OCI-LY1 (cell line): ENCODE measurements around the gene ARID5B.

Experiments
- H2AFZ ChIP-seq: fragments of 200-600 bp; sonication (generic), shearing (Covaris generic); 2 replicates; pipeline ENCODE4 v1.6.0; 2014; ENCODE audit warnings: antibody characterized with exemption, mild to moderate bottlenecking, low read length
- H3F3A ChIP-seq: fragments of 200-600 bp; sonication (generic), shearing (Covaris generic); 2 replicates; pipeline ENCODE4 v1.6.0; 2014; ENCODE audit warnings: mild to moderate bottlenecking, antibody characterized with exemption, low read length, moderate library complexity; ENCODE audit not compliant: insufficient read depth
- H3K27ac ChIP-seq: fragments of 200-600 bp; sonication (generic); 2 replicates; pipeline ENCODE4 v1.5.1; 2014; ENCODE audit warnings: low read length, mixed run types, mild to moderate bottlenecking, low read depth; ENCODE audit not compliant: poor library complexity, severe bottlenecking
- H3K27me3 ChIP-seq: fragments of 200-600 bp; sonication (generic); 2 replicates; pipeline ENCODE4 v1.6.0; 2014; ENCODE audit warnings: antibody characterized with exemption, mild to moderate bottlenecking, low read length, moderate library complexity; ENCODE audit not compliant: insufficient read depth
- H3K36me3 ChIP-seq: fragments of 200-600 bp; sonication (generic); 2 replicates; pipeline ENCODE4 v1.6.1; 2014; ENCODE audit warnings: mild to moderate bottlenecking, antibody characterized with exemption, low read length, moderate library complexity, mixed read lengths; ENCODE audit not compliant: insufficient read depth
- H3K4me1 ChIP-seq: fragments of 200-600 bp; sonication (generic); 2 replicates; pipeline ENCODE4 v1.5.1; 2014; ENCODE audit warnings: mild to moderate bottlenecking, low read length, moderate library complexity; ENCODE audit not compliant: insufficient read depth, severe bottlenecking
- H3K4me2 ChIP-seq: fragments of 200-600 bp; sonication (generic), shearing (Covaris generic); 2 replicates; pipeline ENCODE4 v1.6.1; 2014; ENCODE audit warnings: low read length
- H3K4me3 ChIP-seq: fragments of 200-600 bp; sonication (generic); 2 replicates; pipeline ENCODE4 v1.5.1; 2014; ENCODE audit warnings: low read length, low read depth, mild to moderate bottlenecking, mixed read lengths; ENCODE audit not compliant: poor library complexity, severe bottlenecking
- H3K79me2 ChIP-seq: fragments of 200-600 bp; shearing (Covaris generic); 2 replicates; pipeline ENCODE4 v1.6.1; 2016; ENCODE audit warnings: mixed run types, low read length, mixed read lengths; ENCODE audit not compliant: insufficient read depth
- H3K9ac ChIP-seq: fragments of 200-600 bp; sonication (generic), shearing (Covaris generic); 2 replicates; pipeline ENCODE4 v1.6.1; 2014; ENCODE audit warnings: mild to moderate bottlenecking, low read length, mixed read lengths
- H3K9me2 ChIP-seq: fragments of 200-600 bp; sonication (generic), shearing (Covaris generic); 2 replicates; pipeline ENCODE4 v1.6.1; 2014; ENCODE audit warnings: low read depth, mild to moderate bottlenecking, low read length, mixed read lengths
- H3K9me3 ChIP-seq: fragments of 200-600 bp; shearing (Covaris generic); 2 replicates; pipeline ENCODE4 v1.6.1; 2014; ENCODE audit warnings: low read length, mixed read lengths
- H4K20me1 ChIP-seq: fragments of 200-600 bp; sonication (generic), shearing (Covaris generic); 2 replicates; pipeline ENCODE4 v1.6.0; 2016; ENCODE audit warnings: mild to moderate bottlenecking, low read length; ENCODE audit not compliant: insufficient read depth
- EZH2 ChIP-seq: fragments of 200-600 bp; sonication (generic), shearing (Covaris generic); IDR thresholded peaks from 2 replicates; pipeline ENCODE4 v1.8.0; 2017; ENCODE audit warnings: borderline replicate concordance, mixed run types, mild to moderate bottlenecking, antibody characterized with exemption, low read length, moderate library complexity, mixed read lengths
- TF ChIP-seq, protein P1 (sequence below): fragments of 200-600 bp; sonication (generic), shearing (Covaris generic); IDR thresholded peaks from 2 replicates; pipeline ENCODE4 v1.5.1; 2017; ENCODE audit warnings: mild to moderate bottlenecking, antibody characterized with exemption, low read length, moderate library complexity, mixed read lengths

Gene ARID5B

DNA sequence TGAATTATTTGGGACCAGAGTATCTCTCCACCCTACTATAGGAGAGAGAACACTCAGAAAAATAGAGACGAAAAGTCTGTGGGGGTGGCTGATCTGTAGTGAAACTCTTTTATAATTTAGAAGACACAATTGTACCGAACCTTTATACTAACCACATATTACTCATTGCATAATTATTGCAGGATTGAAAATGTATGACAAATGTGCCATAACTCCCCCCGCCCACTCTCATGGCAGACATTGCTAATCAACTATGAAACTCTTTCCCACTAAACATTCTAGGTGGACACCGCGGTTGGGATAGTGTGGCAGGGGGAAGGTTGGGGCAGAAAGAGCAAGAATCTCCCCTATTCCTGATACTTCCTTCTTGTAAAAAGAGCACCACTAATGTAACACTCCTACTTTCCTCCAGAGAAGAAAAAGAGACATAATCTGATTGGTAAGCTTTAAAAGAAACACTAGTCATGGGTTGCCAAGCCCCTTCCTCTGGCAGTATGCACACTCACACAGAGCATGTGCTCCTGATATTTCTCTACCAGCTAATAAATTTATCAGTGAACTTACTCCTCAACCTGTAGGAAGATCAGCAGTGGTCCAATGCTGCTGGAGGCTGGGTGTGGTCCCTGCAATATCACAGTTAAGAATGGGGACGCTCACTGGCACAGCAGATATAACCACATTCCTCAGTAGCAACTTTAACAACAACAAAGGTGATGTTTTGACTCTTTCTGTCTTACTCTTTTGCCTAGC lies 18.7 kb upstream of the ARID5B start:
- Histone ChIP-seq H3K36me3 (no peaks in the 10 kb centered on the region), H3K27ac (no peak overlapping the region), H3K9me2 (no peaks in the 10 kb centered on the region), H4K20me1 (no peaks in the 10 kb centered on the region), H3K9ac (no peak overlapping the region), H3K4me3 (no peak overlapping the region), H3F3A (no peaks in the 10 kb centered on the region), H2AFZ (no peak overlapping the region), H3K4me2 (no peak overlapping the region), H3K27me3 (no peaks in the 10 kb centered on the region; the same call in 1 of the 2 replicates), H3K4me1 (no peaks in the 10 kb centered on the region), H3K79me2 (no peaks in the 10 kb centered on the region), H3K9me3 (no peaks in the 10 kb centered on the region)
- no peak for TF ChIP-seq EZH2
- TF ChIP-seq, protein P1, sequence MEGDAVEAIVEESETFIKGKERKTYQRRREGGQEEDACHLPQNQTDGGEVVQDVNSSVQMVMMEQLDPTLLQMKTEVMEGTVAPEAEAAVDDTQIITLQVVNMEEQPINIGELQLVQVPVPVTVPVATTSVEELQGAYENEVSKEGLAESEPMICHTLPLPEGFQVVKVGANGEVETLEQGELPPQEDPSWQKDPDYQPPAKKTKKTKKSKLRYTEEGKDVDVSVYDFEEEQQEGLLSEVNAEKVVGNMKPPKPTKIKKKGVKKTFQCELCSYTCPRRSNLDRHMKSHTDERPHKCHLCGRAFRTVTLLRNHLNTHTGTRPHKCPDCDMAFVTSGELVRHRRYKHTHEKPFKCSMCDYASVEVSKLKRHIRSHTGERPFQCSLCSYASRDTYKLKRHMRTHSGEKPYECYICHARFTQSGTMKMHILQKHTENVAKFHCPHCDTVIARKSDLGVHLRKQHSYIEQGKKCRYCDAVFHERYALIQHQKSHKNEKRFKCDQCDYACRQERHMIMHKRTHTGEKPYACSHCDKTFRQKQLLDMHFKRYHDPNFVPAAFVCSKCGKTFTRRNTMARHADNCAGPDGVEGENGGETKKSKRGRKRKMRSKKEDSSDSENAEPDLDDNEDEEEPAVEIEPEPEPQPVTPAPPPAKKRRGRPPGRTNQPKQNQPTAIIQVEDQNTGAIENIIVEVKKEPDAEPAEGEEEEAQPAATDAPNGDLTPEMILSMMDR = no peak

- no peak overlapping the region for H3K4me2 ChIP-seq
Observed at GRCh38 chr10:61883371-61884025, 18.0 kb upstream of the ARID5B start.

GRCh38 chr10:61887772-61888171 lies 13.7 kb upstream of the ARID5B start:
- no peaks in the 10 kb centered on the region for H4K20me1 ChIP-seq
- no peak for TF ChIP-seq EZH2
- TF ChIP-seq, protein P1 = no peak
- H3K4me1 ChIP-seq = peaks cover 8% of the 10 kb centered on the region

More at GRCh38 chr10:61883371-61884025, 18.0 kb upstream of the ARID5B start:
- Histone ChIP-seq H3K79me2 (no peaks in the 10 kb centered on the region), H3K4me3 (no peak overlapping the region), H3K9ac (no peak overlapping the region), H3K27ac (no peak overlapping the region), H3K9me3 (no peaks in the 10 kb centered on the region), H2AFZ (no peak overlapping the region), H4K20me1 (no peaks in the 10 kb centered on the region), H3K36me3 (no peaks in the 10 kb centered on the region), H3K4me1 (no peaks in the 10 kb centered on the region), H3F3A (no peaks in the 10 kb centered on the region), H3K27me3 (no peaks in the 10 kb centered on the region; the same call in 1 of the 2 replicates), H3K9me2 (no peaks in the 10 kb centered on the region)
- TF ChIP-seq, protein P1 = no peak
- TF ChIP-seq EZH2 = no peak

More at GRCh38 chr10:61887772-61888171, 13.7 kb upstream of the ARID5B start:
- no peak overlapping the region for H3K9ac ChIP-seq
- H3K4me2 ChIP-seq = no peak overlapping the region
- H3K27me3 ChIP-seq = no peaks in the 10 kb centered on the region; the same call in 1 of the 2 replicates
- H3K9me2 ChIP-seq = no peaks in the 10 kb centered on the region
- no peaks in the 10 kb centered on the region for H3F3A ChIP-seq
- no peaks in the 10 kb centered on the region for H3K36me3 ChIP-seq
- H3K9me3 ChIP-seq = no peaks in the 10 kb centered on the region
- H3K79me2 ChIP-seq = no peaks in the 10 kb centered on the region
- no peak overlapping the region for H3K27ac ChIP-seq
- no peak overlapping the region for H2AFZ ChIP-seq
- no peak overlapping the region for H3K4me3 ChIP-seq
